ENCODE results near the gene NRXN3. TPM values are rescaled to one million over a fixed set of nuclear protein-coding genes. Genes with fewer than 3 reads are reported as not detected.

The NRXN3 gene
- total RNA-seq, 4 donors from 2014 or later, result 0.04 to 0.16 TPM; not detected in 2

DNA sequence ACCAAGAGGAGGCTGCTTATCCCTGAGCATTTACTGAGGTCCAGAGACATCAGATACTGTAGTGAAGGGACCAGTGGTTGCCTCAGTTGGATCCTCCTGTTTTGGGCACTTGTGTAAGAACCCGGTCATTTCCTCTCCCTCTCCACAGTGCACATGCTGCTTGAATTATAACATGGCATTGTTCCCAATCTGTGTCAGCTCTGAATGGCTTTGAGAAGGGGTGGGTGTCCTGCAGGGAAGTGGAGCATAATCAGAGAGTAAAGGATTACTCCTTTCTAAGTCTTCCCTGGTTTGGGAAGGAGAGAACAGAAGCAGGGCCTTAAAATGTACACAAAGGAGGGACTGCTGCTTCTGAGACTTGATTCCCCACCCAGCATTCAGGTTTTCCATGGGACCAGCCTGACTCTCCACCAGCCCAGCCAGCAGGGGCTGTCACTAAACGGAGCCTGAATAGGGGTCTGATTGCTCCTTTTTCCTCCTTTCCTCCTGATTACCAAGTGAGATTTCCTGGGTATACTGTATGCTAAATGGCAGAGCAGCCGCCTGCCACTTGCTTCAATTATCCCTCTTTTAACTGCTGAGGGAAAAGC, 78.4 kb downstream of the NRXN3 start:
- intact Hi-C loops (cut with DNase I; ENCODE audit: low total_unique reads), result no loop called here
- in situ Hi-C loops (cut with MboI; ENCODE audit: low sequenced_read_pairs in 4 of 4), result no loop called here
- H3K4me3 ChIP-seq, result no peak overlapping the region
- ATAC-seq (no peak), DNase-seq (no peak)
- no peaks in the 10 kb centered on the region for H3K36me3 ChIP-seq
- H3K27ac ChIP-seq, result no peak overlapping the region
- H3K27me3 ChIP-seq, result no peaks in the 10 kb centered on the region
- H3K9me3 ChIP-seq, result no peaks in the 10 kb centered on the region
- no peaks in the 10 kb centered on the region for H3K4me1 ChIP-seq
- no peak for TF ChIP-seq POLR2A (IDR thresholded peaks at IDR 0.05)
- TF ChIP-seq, protein P1, sequence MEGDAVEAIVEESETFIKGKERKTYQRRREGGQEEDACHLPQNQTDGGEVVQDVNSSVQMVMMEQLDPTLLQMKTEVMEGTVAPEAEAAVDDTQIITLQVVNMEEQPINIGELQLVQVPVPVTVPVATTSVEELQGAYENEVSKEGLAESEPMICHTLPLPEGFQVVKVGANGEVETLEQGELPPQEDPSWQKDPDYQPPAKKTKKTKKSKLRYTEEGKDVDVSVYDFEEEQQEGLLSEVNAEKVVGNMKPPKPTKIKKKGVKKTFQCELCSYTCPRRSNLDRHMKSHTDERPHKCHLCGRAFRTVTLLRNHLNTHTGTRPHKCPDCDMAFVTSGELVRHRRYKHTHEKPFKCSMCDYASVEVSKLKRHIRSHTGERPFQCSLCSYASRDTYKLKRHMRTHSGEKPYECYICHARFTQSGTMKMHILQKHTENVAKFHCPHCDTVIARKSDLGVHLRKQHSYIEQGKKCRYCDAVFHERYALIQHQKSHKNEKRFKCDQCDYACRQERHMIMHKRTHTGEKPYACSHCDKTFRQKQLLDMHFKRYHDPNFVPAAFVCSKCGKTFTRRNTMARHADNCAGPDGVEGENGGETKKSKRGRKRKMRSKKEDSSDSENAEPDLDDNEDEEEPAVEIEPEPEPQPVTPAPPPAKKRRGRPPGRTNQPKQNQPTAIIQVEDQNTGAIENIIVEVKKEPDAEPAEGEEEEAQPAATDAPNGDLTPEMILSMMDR (IDR thresholded peaks at IDR 0.05 in 4 of 5, conservative IDR thresholded peaks at IDR 0.05 in 1 of 5), result no peak

DNA sequence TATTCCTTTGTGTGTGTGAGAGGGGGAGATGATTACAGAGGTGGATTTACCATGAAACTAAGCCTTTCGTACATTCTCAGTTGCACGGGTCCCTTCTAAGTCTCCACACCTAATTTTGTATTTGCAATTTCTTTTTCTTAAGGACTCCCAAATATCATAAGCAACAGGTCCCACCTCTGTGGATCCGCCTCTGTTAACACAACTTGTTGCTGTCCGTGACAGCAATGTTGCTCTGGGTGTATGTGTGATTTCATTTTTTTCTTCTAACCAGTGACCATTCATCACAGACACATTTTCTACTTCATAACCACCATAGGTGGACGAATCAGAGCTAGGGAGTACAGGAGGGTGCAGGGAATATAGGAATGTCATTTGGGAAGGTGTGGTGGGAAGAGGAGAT, 81.1 kb downstream of the NRXN3 start:
- Histone ChIP-seq H3K36me3 (no peaks in the 10 kb centered on the region), H3K9me3 (no peaks in the 10 kb centered on the region), H3K27me3 (no peaks in the 10 kb centered on the region), H3K4me1 (no peaks in the 10 kb centered on the region), H3K4me3 (no peak overlapping the region), H3K27ac (no peak overlapping the region)
- no peak for DNase-seq
- in situ Hi-C loops (cut with MboI; ENCODE audit: low sequenced_read_pairs in 4 of 4), result no loop called here
- intact Hi-C loops (cut with DNase I; ENCODE audit: low total_unique reads), result no loop called here
- no peak for ATAC-seq
- TF ChIP-seq, protein P1 (IDR thresholded peaks at IDR 0.05 in 4 of 5, conservative IDR thresholded peaks at IDR 0.05 in 1 of 5), result no peak
- TF ChIP-seq POLR2A (IDR thresholded peaks at IDR 0.05), result no peak

DNA sequence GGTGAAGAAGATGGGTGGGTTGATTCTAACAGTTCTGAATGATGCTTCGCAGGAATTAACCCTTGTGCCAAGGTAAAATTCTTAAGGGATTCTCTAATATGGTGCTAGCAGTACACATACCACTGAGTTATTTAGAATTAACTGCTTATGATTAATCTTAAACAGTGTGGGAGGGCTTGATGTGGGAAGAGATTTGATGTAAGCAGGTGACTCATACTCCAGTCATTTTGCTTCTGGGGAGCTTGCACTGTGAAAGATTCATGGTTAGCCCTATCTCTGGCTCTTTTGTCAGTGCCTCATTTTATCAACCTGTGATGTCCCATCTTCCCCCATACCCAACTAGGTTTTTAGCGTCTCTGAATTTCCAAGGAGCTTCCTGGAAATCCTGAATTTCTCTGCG, 83.8 kb downstream of the NRXN3 start:
- ATAC-seq (no peak), DNase-seq (no peak)
- H3K27me3 ChIP-seq, result no peaks in the 10 kb centered on the region

DNA sequence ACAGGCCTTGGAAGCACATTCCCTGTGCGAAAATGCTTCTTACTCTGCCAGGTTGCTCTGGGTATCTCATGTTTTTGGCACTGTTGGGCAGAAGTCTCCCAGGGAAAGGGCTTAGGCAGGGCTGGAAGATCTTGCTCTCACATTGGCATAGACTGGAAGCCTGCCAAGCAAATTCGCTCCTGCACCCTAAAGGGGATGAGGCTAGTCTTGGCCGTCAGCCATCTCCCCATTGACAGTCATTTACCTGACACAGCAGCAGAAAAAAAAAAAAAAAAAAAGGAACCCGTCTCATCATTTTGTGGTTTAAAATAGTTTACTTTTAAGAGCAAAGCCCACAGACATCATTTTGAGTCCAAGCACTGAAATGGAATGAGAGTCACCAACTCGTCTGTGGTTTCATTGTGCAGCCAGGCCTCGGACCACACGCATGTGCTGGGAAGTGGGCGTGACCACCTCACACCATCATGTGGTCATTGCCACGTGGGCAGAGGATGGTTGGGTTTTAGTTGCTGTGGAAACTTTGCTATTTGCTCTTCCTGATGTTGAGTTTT, 84.8 kb downstream of the NRXN3 start:
- Histone ChIP-seq H3K4me3 (no peak overlapping the region), H3K9me3 (no peaks in the 10 kb centered on the region), H3K4me1 (no peaks in the 10 kb centered on the region), H3K36me3 (no peaks in the 10 kb centered on the region), H3K27me3 (no peaks in the 10 kb centered on the region), H3K27ac (no peak overlapping the region)
- intact Hi-C loops (cut with DNase I; ENCODE audit: low total_unique reads) (no loop called here), in situ Hi-C loops (cut with MboI; ENCODE audit: low sequenced_read_pairs in 4 of 4) (no loop called here)
- TF ChIP-seq, protein P1 (IDR thresholded peaks at IDR 0.05 in 4 of 5, conservative IDR thresholded peaks at IDR 0.05 in 1 of 5), result no peak
- TF ChIP-seq POLR2A (IDR thresholded peaks at IDR 0.05), result no peak
- no peak for DNase-seq
- no peak for ATAC-seq

More for the DNA sequence above, 83.8 kb downstream of the NRXN3 start:
- Histone ChIP-seq H3K27ac (no peak overlapping the region), H3K4me1 (no peaks in the 10 kb centered on the region), H3K4me3 (no peak overlapping the region), H3K36me3 (no peaks in the 10 kb centered on the region), H3K9me3 (no peaks in the 10 kb centered on the region)
- in situ Hi-C loops (cut with MboI; ENCODE audit: low sequenced_read_pairs in 4 of 4) (no loop called here), intact Hi-C loops (cut with DNase I; ENCODE audit: low total_unique reads) (no loop called here)
- TF ChIP-seq POLR2A (IDR thresholded peaks at IDR 0.05), result no peak
- TF ChIP-seq, protein P1 (IDR thresholded peaks at IDR 0.05 in 4 of 5, conservative IDR thresholded peaks at IDR 0.05 in 1 of 5), result no peak

DNA sequence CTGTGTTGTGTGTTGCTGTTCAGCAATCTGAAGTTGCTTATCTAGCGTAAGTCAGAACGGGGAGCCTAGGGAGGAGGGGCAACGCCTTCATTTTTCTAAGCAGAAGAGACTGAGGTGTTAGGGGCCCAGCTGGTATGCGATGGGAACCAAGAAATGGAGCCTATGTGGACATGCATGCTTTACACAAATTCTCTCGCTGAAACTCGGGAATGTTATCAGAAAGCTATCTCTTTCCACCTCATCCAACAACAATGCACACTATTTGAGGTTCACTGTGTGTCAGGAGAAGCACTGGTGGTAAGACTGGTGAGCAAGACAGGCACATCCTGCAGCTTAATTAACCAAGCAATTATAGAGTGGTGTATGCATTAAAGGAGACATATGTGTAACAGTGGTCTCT, 89.7 kb downstream of the NRXN3 start:
- in situ Hi-C loops (cut with MboI; ENCODE audit: low sequenced_read_pairs in 4 of 4), result no loop called here
- no peak for ATAC-seq

More for the DNA sequence above, 89.7 kb downstream of the NRXN3 start:
- no peaks in the 10 kb centered on the region for H3K9me3 ChIP-seq
- TF ChIP-seq, protein P1 (IDR thresholded peaks at IDR 0.05 in 4 of 5, conservative IDR thresholded peaks at IDR 0.05 in 1 of 5), result no peak
- TF ChIP-seq POLR2A (IDR thresholded peaks at IDR 0.05), result no peak
- H3K36me3 ChIP-seq, result no peaks in the 10 kb centered on the region
- H3K4me1 ChIP-seq, result no peaks in the 10 kb centered on the region
- no peak for DNase-seq
- no peak overlapping the region for H3K4me3 ChIP-seq
- H3K27me3 ChIP-seq, result no peaks in the 10 kb centered on the region
- intact Hi-C loops (cut with DNase I; ENCODE audit: low total_unique reads), result no loop called here
- H3K27ac ChIP-seq, result no peak overlapping the region
